CMK (cell line): ENCODE results near the gene TMPRSS3.

Source experiments
- DNase-seq: peaks from one replicate; pipeline ENCODE4 v3.0.0-alpha.2; 2010; ENCODE audit warnings: low read depth

The TMPRSS3 gene

GRCh38 chr21:42407476-42407875 lies 11.6 kb upstream of the TMPRSS3 start:
- no peak for DNase-seq

GRCh38 chr21:42406866-42407265 lies 11.0 kb upstream of the TMPRSS3 start:
- no peak for DNase-seq

- no peak for DNase-seq
Measured at GRCh38 chr21:42406201-42406621, 10.4 kb upstream of the TMPRSS3 start.

- DNase-seq, result no peak
Measured at GRCh38 chr21:42405064-42406013, 9.5 kb upstream of the TMPRSS3 start.

- DNase-seq, result no peak
Measured at GRCh38 chr21:42404539-42404938, 8.7 kb upstream of the TMPRSS3 start.

GRCh38 chr21:42403611-42404231 lies 7.9 kb upstream of the TMPRSS3 start, which contains the start of gene UBASH3A:
TSS of gene UBASH3A (plus strand) at chr21:42403902. CDS start at chr21:42403946, 44 bp downstream.
- peak; percentile 72 for DNase-seq

GRCh38 chr21:42401820-42402251 lies 6.0 kb upstream of the TMPRSS3 start:
- peak; percentile 59 for DNase-seq

GRCh38 chr21:42401154-42401553 lies 5.3 kb upstream of the TMPRSS3 start:
- DNase-seq, result no peak

- no peak for DNase-seq
Measured at GRCh38 chr21:42400525-42400924, 4.7 kb upstream of the TMPRSS3 start.

GRCh38 chr21:42398436-42399028 lies 2.7 kb upstream of the TMPRSS3 start:
- DNase-seq, result no peak

GRCh38 chr21:42397746-42398394 lies 2.0 kb upstream of the TMPRSS3 start:
- DNase-seq, result no peak

GRCh38 chr21:42396799-42397745 lies 1.2 kb upstream of the TMPRSS3 start:
- no peak for DNase-seq

GRCh38 chr21:42395302-42395701 lies 550 bp downstream of the TMPRSS3 start:
- no peak for DNase-seq

GRCh38 chr21:42393443-42393950 lies 2.4 kb downstream of the TMPRSS3 start:
- DNase-seq, result no peak

GRCh38 chr21:42392731-42393442 lies 3.0 kb downstream of the TMPRSS3 start:
- DNase-seq, result no peak

- no peak for DNase-seq
Measured at GRCh38 chr21:42391297-42391696, 4.6 kb downstream of the TMPRSS3 start.

GRCh38 chr21:42390696-42391095 lies 5.2 kb downstream of the TMPRSS3 start:
- no peak for DNase-seq

- DNase-seq, result no peak
Measured at GRCh38 chr21:42390193-42390592, 5.7 kb downstream of the TMPRSS3 start.

- DNase-seq, result no peak
Measured at GRCh38 chr21:42389449-42389835, 6.4 kb downstream of the TMPRSS3 start.
